ENCODE data around the gene TMEM107. TPM values are rescaled to one million over a fixed set of nuclear protein-coding genes. Genes with fewer than 3 reads are reported as not detected.

TMEM107 gene
- total and polyA plus RNA-seq, 10 of the 15 experiments (the other 5 are each of a cell fraction or from before 2014, with no cell fraction given) = 7.9 to 38.7 (median 22.9) TPM

DNA sequence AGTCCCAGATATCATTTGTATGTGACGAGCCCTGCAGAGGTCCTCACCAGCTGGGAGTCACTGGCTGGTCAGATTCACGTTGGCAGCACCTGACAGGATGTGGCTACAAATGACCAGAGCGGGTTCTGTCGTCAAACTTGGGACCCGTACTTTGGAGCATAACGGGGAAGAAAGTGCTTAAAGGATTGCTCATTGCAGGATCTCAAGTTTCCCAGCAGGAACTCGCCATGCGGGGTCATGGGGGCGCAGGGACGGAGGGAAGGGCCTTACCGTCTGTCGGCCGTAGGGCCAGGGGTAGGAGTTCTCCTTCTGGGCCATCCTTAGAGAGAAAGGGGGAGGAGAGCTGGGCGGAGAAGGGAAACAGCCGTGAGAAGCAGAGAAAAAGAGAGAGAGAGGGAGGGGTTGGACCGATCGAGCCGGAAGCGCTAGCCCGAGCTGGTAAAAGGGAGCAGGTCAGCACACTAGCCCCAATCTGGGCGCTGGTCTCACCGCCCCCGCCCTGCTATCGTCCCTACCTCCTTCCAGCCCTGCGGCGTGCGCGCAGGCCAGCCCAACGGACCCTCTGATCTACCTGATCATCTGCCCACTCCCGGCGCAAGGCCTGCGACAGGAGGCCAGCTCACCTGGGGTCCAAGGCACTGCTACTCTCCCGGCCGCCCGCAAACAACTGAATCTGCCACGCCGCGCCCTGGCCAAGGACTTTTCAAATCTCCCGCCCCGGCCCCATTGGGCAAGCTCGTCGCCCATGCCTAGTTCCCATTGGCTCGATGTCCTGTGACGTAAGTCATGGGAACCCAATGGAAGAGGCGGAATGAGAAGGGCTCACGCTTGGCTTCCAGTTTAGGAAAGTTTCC, 34.0 kb upstream of the TMEM107 start, which contains the start of gene AURKB:
Gene AURKB (minus strand): TSS at position 669 of the 854 bp plus-strand sequence. CDS start 351 bp downstream, at position 318.
- POLR2A ChIA-PET = interaction anchor here (0.7 to 8.1 kb wide), 17 partner anchors 9 to 687 kb away, joined by 3 to 89 read pairs (median 4); partner anchors contain the start of genes BORCS6, CTC1, PFAS and SLC25A35
- H3K4me1 ChIP-seq (ENCODE audit: control insufficient read depth, insufficient read depth, low read length) = no peaks in the 10 kb centered on the region
- CTCF ChIA-PET = interaction anchor here (0.7 to 3.8 kb wide), 14 partner anchors 9 to 91 kb away, joined by 3 to 21 read pairs (median 3); no protein-coding TSS in a partner anchor
- ATAC-seq = peak; percentile 94
- DNase-seq (ENCODE audit: low read depth, low spot score) = peak; percentile 91
- under 1% methylated on average over 44 of the region's 46 CpGs for WGBS (ENCODE audit: insufficient coverage, insufficient replicate concordance, low lambda C conversion rate, missing lambda C conversion rate)
- FAIRE-seq = peak; percentile 96
- H3K9me3 ChIP-seq (replicated peaks; ENCODE audit: control insufficient read depth, insufficient read depth, low read length) = no peaks in the 10 kb centered on the region
- H2AFZ ChIP-seq (ENCODE audit: control insufficient read depth, low read depth, low read length) = peak within 1 kb of the TSS; percentile 40
- H3K27ac ChIP-seq (ENCODE audit: control insufficient read depth, insufficient read depth) = peak within 1 kb of the TSS; percentile 83
- peak within 1 kb of the TSS; percentile 92 for H3K9ac ChIP-seq (ENCODE audit: control insufficient read depth, insufficient read depth, low read length)
- H3K4me3 ChIP-seq = peak within 1 kb of the TSS; percentile 95
- H3K4me2 ChIP-seq (ENCODE audit: control insufficient read depth, insufficient read depth) = peak within 1 kb of the TSS; percentile 91
- peaks cover 9 to 19% of the 10 kb centered on the region in 2 experiments; a peak in 3 of 4 replicates for H3K36me3 ChIP-seq (ENCODE audit: control insufficient read depth in 2 of 2, insufficient read depth in 2 of 2, low read length in 1 of 2)
- H3K79me2 ChIP-seq (ENCODE audit: control insufficient read depth, insufficient read depth, low read length) = peaks cover 33% of the 10 kb centered on the region
- TSS peak; percentile 90 for BruUV-seq (replicated peaks)
- intact Hi-C loops (cut with micrococcal nuclease; ENCODE audit: unreplicated experiment) = no loop called here
- H4K20me1 ChIP-seq (ENCODE audit: control insufficient read depth, insufficient read depth) = no peaks in the 10 kb centered on the region
- SMC1A ChIA-PET (ENCODE audit: uncharacterized antibody, unreplicated experiment) = interaction anchor here (0.9 to 4.7 kb wide), 13 partner anchors 9 to 90 kb away, joined by 3 to 56 read pairs (median 6); partner anchors contain the start of gene SLC25A35
- in situ Hi-C loops (cut with MboI) = no loop called here
- RAD21 ChIA-PET (ENCODE audit: unreplicated experiment) = interaction anchor here (0.7 to 4.0 kb wide), 13 partner anchors 10 to 152 kb away, joined by 3 to 40 read pairs (median 4); partner anchors contain the start of genes BORCS6, CTC1 and PFAS
- no peaks in the 10 kb centered on the region for H3K27me3 ChIP-seq (replicated peaks in 1 of 2; ENCODE audit: control insufficient read depth in 2 of 2, insufficient read depth in 2 of 2, low read length in 1 of 2)
- TF ChIP-seq RCOR1 (conservative IDR thresholded peaks at IDR 0.05; ENCODE audit: low read depth, low read length) (no peak), POU2F2 (IDR thresholded peaks at IDR 0.05; ENCODE audit: borderline replicate concordance, low read depth, low read length) (peak; percentile 92), NRF1 (conservative IDR thresholded peaks at IDR 0.05; ENCODE audit: low read depth, low read length) (no peak), MTA2 (IDR thresholded peaks at IDR 0.05; ENCODE audit: low read depth) (no peak), CHD1 (IDR thresholded peaks at IDR 0.05; ENCODE audit: low read depth, low read length) (no peak; the same call in 1 of the 2 replicates), HDAC2 (IDR thresholded peaks at IDR 0.05) (peak; percentile 93; the same call in 1 of the 2 replicates), SREBF1 (IDR thresholded peaks at IDR 0.05; ENCODE audit: low read length) (no peak), PAX5 (IDR thresholded peaks at IDR 0.05; ENCODE audit: borderline replicate concordance, low read depth, low read length) (0 out of 2 replicates have a peak, but pooled peaks have one; percentile 6), YY1 (IDR thresholded peaks at IDR 0.05; ENCODE audit: low read depth, low read length) (peak; percentile 5; the same call in 1 of the 2 replicates), SP1 (IDR thresholded peaks at IDR 0.05; ENCODE audit: low read depth, low read length) (peak; percentile 86)
- TF ChIP-seq, protein P1, sequence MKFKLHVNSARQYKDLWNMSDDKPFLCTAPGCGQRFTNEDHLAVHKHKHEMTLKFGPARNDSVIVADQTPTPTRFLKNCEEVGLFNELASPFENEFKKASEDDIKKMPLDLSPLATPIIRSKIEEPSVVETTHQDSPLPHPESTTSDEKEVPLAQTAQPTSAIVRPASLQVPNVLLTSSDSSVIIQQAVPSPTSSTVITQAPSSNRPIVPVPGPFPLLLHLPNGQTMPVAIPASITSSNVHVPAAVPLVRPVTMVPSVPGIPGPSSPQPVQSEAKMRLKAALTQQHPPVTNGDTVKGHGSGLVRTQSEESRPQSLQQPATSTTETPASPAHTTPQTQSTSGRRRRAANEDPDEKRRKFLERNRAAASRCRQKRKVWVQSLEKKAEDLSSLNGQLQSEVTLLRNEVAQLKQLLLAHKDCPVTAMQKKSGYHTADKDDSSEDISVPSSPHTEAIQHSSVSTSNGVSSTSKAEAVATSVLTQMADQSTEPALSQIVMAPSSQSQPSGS (IDR thresholded peaks at IDR 0.05; ENCODE audit: low read length) = no peak
- TF ChIP-seq, protein P2, sequence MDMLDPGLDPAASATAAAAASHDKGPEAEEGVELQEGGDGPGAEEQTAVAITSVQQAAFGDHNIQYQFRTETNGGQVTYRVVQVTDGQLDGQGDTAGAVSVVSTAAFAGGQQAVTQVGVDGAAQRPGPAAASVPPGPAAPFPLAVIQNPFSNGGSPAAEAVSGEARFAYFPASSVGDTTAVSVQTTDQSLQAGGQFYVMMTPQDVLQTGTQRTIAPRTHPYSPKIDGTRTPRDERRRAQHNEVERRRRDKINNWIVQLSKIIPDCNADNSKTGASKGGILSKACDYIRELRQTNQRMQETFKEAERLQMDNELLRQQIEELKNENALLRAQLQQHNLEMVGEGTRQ (IDR thresholded peaks at IDR 0.05; ENCODE audit: borderline replicate concordance, low read depth, low read length) = peak; percentile 7; the same call in 1 of the 2 replicates
- TF ChIP-seq, protein P3, sequence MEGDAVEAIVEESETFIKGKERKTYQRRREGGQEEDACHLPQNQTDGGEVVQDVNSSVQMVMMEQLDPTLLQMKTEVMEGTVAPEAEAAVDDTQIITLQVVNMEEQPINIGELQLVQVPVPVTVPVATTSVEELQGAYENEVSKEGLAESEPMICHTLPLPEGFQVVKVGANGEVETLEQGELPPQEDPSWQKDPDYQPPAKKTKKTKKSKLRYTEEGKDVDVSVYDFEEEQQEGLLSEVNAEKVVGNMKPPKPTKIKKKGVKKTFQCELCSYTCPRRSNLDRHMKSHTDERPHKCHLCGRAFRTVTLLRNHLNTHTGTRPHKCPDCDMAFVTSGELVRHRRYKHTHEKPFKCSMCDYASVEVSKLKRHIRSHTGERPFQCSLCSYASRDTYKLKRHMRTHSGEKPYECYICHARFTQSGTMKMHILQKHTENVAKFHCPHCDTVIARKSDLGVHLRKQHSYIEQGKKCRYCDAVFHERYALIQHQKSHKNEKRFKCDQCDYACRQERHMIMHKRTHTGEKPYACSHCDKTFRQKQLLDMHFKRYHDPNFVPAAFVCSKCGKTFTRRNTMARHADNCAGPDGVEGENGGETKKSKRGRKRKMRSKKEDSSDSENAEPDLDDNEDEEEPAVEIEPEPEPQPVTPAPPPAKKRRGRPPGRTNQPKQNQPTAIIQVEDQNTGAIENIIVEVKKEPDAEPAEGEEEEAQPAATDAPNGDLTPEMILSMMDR (IDR thresholded peaks at IDR 0.05 in 2 of 3, conservative IDR thresholded peaks at IDR 0.05 in 1 of 3; ENCODE audit: control insufficient read depth in 2 of 3, extremely low read depth in 1 of 3, insufficient read depth in 1 of 3, low read depth in 3 of 3, low read length in 3 of 3) = no peak
- TF ChIP-seq, protein P4, sequence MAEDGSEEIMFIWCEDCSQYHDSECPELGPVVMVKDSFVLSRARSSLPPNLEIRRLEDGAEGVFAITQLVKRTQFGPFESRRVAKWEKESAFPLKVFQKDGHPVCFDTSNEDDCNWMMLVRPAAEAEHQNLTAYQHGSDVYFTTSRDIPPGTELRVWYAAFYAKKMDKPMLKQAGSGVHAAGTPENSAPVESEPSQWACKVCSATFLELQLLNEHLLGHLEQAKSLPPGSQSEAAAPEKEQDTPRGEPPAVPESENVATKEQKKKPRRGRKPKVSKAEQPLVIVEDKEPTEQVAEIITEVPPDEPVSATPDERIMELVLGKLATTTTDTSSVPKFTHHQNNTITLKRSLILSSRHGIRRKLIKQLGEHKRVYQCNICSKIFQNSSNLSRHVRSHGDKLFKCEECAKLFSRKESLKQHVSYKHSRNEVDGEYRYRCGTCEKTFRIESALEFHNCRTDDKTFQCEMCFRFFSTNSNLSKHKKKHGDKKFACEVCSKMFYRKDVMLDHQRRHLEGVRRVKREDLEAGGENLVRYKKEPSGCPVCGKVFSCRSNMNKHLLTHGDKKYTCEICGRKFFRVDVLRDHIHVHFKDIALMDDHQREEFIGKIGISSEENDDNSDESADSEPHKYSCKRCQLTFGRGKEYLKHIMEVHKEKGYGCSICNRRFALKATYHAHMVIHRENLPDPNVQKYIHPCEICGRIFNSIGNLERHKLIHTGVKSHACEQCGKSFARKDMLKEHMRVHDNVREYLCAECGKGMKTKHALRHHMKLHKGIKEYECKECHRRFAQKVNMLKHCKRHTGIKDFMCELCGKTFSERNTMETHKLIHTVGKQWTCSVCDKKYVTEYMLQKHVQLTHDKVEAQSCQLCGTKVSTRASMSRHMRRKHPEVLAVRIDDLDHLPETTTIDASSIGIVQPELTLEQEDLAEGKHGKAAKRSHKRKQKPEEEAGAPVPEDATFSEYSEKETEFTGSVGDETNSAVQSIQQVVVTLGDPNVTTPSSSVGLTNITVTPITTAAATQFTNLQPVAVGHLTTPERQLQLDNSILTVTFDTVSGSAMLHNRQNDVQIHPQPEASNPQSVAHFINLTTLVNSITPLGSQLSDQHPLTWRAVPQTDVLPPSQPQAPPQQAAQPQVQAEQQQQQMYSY (CRISPR knock-in tag; IDR thresholded peaks at IDR 0.05) = 0 out of 2 replicates have a peak, but pooled peaks have one; percentile 60
